HL-60 (cell line): ENCODE results near the gene SLC37A2.

Experiments used
- GABPA ChIP-seq: IDR thresholded peaks from 2 replicates; pipeline ENCODE4 v1.6.1; 2012; ENCODE audit warnings: low read depth
- POLR2AphosphoS5 ChIP-seq: IDR thresholded peaks from 2 replicates; pipeline ENCODE4 v1.6.1; 2012; ENCODE audit warnings: low read depth
- TF ChIP-seq, protein P1 (sequence below): IDR thresholded peaks from one replicate; pipeline ENCODE4 v1.5.1; 2011; ENCODE audit warnings: low read length, control low read depth, inconsistent platforms; ENCODE audit not compliant: insufficient read depth
- TF ChIP-seq, protein P2 (sequence below): IDR thresholded peaks from 2 replicates; pipeline ENCODE4 v1.6.1; 2012; ENCODE audit warnings: low read depth; ENCODE audit not compliant: insufficient replicate concordance

DNA sequence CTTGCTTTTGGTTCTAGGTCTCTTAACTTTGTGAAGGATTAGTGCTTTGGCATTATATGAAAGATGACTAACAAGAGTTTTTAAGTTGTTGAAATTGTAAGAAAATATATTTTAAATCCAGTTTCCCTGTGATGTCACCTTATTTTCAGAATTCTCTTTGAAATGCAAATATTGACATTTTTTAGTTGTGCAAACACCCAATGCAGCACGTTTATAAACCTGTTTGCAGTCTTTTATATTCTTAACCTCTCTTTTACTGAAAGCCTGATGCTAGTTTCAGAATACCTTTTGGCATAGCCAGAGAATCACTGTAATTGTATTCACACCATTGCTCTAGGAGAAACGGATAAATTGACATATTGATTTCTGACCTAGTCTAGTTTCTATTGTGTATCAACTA lies 42.8 kb upstream of the SLC37A2 start:
- TF ChIP-seq, protein P1, sequence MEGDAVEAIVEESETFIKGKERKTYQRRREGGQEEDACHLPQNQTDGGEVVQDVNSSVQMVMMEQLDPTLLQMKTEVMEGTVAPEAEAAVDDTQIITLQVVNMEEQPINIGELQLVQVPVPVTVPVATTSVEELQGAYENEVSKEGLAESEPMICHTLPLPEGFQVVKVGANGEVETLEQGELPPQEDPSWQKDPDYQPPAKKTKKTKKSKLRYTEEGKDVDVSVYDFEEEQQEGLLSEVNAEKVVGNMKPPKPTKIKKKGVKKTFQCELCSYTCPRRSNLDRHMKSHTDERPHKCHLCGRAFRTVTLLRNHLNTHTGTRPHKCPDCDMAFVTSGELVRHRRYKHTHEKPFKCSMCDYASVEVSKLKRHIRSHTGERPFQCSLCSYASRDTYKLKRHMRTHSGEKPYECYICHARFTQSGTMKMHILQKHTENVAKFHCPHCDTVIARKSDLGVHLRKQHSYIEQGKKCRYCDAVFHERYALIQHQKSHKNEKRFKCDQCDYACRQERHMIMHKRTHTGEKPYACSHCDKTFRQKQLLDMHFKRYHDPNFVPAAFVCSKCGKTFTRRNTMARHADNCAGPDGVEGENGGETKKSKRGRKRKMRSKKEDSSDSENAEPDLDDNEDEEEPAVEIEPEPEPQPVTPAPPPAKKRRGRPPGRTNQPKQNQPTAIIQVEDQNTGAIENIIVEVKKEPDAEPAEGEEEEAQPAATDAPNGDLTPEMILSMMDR, result no peak
- no peak for TF ChIP-seq POLR2AphosphoS5
- TF ChIP-seq GABPA, result no peak
- TF ChIP-seq, protein P2, sequence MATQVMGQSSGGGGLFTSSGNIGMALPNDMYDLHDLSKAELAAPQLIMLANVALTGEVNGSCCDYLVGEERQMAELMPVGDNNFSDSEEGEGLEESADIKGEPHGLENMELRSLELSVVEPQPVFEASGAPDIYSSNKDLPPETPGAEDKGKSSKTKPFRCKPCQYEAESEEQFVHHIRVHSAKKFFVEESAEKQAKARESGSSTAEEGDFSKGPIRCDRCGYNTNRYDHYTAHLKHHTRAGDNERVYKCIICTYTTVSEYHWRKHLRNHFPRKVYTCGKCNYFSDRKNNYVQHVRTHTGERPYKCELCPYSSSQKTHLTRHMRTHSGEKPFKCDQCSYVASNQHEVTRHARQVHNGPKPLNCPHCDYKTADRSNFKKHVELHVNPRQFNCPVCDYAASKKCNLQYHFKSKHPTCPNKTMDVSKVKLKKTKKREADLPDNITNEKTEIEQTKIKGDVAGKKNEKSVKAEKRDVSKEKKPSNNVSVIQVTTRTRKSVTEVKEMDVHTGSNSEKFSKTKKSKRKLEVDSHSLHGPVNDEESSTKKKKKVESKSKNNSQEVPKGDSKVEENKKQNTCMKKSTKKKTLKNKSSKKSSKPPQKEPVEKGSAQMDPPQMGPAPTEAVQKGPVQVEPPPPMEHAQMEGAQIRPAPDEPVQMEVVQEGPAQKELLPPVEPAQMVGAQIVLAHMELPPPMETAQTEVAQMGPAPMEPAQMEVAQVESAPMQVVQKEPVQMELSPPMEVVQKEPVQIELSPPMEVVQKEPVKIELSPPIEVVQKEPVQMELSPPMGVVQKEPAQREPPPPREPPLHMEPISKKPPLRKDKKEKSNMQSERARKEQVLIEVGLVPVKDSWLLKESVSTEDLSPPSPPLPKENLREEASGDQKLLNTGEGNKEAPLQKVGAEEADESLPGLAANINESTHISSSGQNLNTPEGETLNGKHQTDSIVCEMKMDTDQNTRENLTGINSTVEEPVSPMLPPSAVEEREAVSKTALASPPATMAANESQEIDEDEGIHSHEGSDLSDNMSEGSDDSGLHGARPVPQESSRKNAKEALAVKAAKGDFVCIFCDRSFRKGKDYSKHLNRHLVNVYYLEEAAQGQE, result no peak
